ENCODE results near the gene NUP133.

Gene NUP133

GRCh38 chr1:229431284-229432115, 76.6 kb downstream of the NUP133 start:
- TF ChIP-seq CTCF (IDR thresholded peaks at IDR 0.05; ENCODE audit: borderline replicate concordance, control extremely low read depth, extremely low read depth, insufficient read depth, missing control alignments), result no peak
- DNase-seq (ENCODE audit: low spot score), result no peak
- in situ Hi-C loops (cut with MboI; ENCODE audit: low sequenced_read_pairs, unreplicated experiment), result no loop called here

- TF ChIP-seq CTCF (IDR thresholded peaks at IDR 0.05; ENCODE audit: borderline replicate concordance, control extremely low read depth, extremely low read depth, insufficient read depth, missing control alignments), result no peak
- DNase-seq (ENCODE audit: low spot score), result no peak
- in situ Hi-C loops (cut with MboI; ENCODE audit: low sequenced_read_pairs, unreplicated experiment), result no loop called here
Observed at GRCh38 chr1:229430761-229431283, 77.3 kb downstream of the NUP133 start.

GRCh38 chr1:229428256-229428655, 79.9 kb downstream of the NUP133 start:
- DNase-seq (ENCODE audit: low spot score), result no peak
- in situ Hi-C loops (cut with MboI; ENCODE audit: low sequenced_read_pairs, unreplicated experiment), result no loop called here
- TF ChIP-seq CTCF (IDR thresholded peaks at IDR 0.05; ENCODE audit: borderline replicate concordance, control extremely low read depth, extremely low read depth, insufficient read depth, missing control alignments), result no peak

GRCh38 chr1:229427572-229427971, 80.6 kb downstream of the NUP133 start:
- in situ Hi-C loops (cut with MboI; ENCODE audit: low sequenced_read_pairs, unreplicated experiment), result no loop called here
- no peak for DNase-seq (ENCODE audit: low spot score)
- no peak for TF ChIP-seq CTCF (IDR thresholded peaks at IDR 0.05; ENCODE audit: borderline replicate concordance, control extremely low read depth, extremely low read depth, insufficient read depth, missing control alignments)

GRCh38 chr1:229425564-229426159, 82.5 kb downstream of the NUP133 start:
- TF ChIP-seq CTCF (IDR thresholded peaks at IDR 0.05; ENCODE audit: borderline replicate concordance, control extremely low read depth, extremely low read depth, insufficient read depth, missing control alignments), result no peak
- in situ Hi-C loops (cut with MboI; ENCODE audit: low sequenced_read_pairs, unreplicated experiment), result no loop called here
- DNase-seq (ENCODE audit: low spot score), result no peak

GRCh38 chr1:229420765-229421164, 87.4 kb downstream of the NUP133 start:
- no peak for TF ChIP-seq CTCF (IDR thresholded peaks at IDR 0.05; ENCODE audit: borderline replicate concordance, control extremely low read depth, extremely low read depth, insufficient read depth, missing control alignments)
- no peak for DNase-seq (ENCODE audit: low spot score)
- in situ Hi-C loops (cut with MboI; ENCODE audit: low sequenced_read_pairs, unreplicated experiment), result no loop called here
